Central memory CD8-positive, alpha-beta T cell (primary cell): ENCODE data around the gene DMXL1.
"Not testable (repeated sequence)": the region's sequence is repeated elsewhere in the genome, so short reads cannot be mapped to it uniquely, and the experiment has no call there.

Experiments
- ATAC-seq: fragments of 150-1000 bp; cut with Tn5 transposase; replicated peaks from 2 replicates; pipeline ENCODE4 v1.10.0; 2022; ENCODE audit warnings: mild to moderate bottlenecking, moderate FRiP score, moderate number of reproducible peaks; ENCODE audit not compliant: poor library complexity, severe bottlenecking; ENCODE audit errors: extremely low read depth
- DNase-seq, 2 donors: peaks; one replicate each; pipeline ENCODE4 v3.0.0; 2021; ENCODE audit warnings: low spot score in 2 of 2
- H3K27ac Mint-ChIP-seq: one replicate; pipeline ENCODE4 v1.8.0; 2022; ENCODE audit warnings: low read depth, mild to moderate bottlenecking, moderate library complexity, mixed read lengths
- H3K27me3 Mint-ChIP-seq: one replicate; pipeline ENCODE4 v1.8.0; 2022; ENCODE audit warnings: mixed read lengths
- H3K36me3 Mint-ChIP-seq: one replicate; pipeline ENCODE4 v1.8.0; 2022; ENCODE audit warnings: mild to moderate bottlenecking, moderate library complexity, mixed read lengths; ENCODE audit not compliant: insufficient read depth
- H3K4me1 Mint-ChIP-seq: one replicate; pipeline ENCODE4 v1.8.0; 2022; ENCODE audit warnings: mixed read lengths
- H3K4me3 Mint-ChIP-seq: one replicate; pipeline ENCODE4 v1.8.0; 2022; ENCODE audit warnings: mild to moderate bottlenecking, moderate library complexity, mixed read lengths
- H3K9me3 Mint-ChIP-seq: one replicate; pipeline ENCODE4 v1.8.0; 2022; ENCODE audit warnings: mixed read lengths

Gene DMXL1

DNA sequence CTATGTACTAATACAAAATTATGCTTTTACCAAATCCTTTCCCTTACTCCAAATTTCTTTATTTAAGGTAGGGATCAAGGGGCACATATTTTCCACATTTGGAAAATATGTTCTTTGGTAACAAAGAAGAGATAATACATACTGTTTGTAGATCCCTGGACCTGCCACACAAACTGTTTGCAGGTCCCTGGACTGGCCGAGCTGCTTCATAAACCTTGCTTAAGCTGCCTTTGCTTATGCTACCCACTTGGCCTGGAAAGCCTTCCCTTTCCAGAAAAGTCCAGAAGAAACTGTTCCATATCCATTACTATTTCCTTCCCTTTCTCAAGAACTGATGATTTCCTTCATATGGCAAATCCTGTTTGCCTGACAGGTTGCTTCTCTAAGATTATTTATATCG lies 22.6 kb upstream of the DMXL1 start:
- H3K4me1 Mint-ChIP-seq, result no peaks in the 10 kb centered on the region
- no peaks in the 10 kb centered on the region for H3K9me3 Mint-ChIP-seq

DNA sequence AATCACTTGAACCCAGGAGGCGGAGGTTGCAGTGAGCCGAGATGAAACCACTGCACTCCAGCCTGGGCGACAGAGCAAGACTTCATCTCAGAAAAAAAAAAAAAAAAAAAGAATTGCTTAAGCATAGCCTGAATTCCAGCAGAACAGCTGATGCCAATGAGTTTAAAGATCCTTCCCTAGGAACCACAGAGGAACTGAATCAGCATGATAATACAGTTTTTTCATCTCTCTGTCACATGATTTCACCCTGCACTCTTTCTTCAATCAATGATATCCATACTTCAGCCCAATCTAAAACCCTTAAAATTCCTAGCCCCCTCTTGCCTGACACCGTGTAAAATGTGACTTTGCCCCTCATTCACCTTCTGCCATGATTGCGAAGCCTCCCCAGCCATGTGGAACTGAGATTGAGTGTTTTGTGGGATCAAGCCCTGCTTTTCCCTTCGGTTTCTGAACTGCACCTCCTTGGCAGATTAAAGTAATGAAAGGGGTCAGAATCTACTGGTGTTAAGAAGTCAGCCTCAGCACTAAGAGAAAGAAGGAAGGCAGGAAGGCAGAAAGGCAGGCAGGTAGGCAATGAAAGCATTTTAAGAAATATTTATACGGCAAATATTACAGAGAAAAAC lies 20.9 kb upstream of the DMXL1 start:
- H3K4me1 Mint-ChIP-seq, result no peaks in the 10 kb centered on the region
- no peak overlapping the region for H3K4me3 Mint-ChIP-seq
- no peaks in the 10 kb centered on the region for H3K36me3 Mint-ChIP-seq
- DNase-seq (no peak), ATAC-seq (no peak)
- no peaks in the 10 kb centered on the region for H3K27me3 Mint-ChIP-seq
- H3K27ac Mint-ChIP-seq, result no peak overlapping the region
- no peaks in the 10 kb centered on the region for H3K9me3 Mint-ChIP-seq

More for the DNA sequence above, 22.6 kb upstream of the DMXL1 start:
- ATAC-seq (no peak), DNase-seq (no peak)
- no peaks in the 10 kb centered on the region for H3K27me3 Mint-ChIP-seq
- no peak overlapping the region for H3K27ac Mint-ChIP-seq
- no peak overlapping the region for H3K4me3 Mint-ChIP-seq
- no peaks in the 10 kb centered on the region for H3K36me3 Mint-ChIP-seq

DNA sequence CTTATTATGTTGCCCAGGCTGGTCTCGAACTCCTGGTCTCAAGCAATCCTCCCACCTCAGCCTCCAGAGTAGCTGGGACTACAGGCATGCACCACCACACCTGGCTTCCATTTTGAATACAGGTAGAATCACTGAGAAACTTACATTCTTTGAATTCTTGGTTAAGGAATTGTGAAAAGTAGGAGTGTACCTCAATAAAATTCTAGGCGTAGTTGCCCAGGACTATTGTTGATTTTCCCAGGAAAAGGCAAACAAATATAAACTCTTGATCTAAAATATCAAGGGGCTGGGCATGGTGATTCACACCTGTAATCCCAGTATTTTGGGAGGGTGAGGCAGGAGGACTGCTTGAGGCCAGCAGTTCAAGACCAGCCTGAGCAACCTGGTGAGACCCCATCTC lies 16.8 kb upstream of the DMXL1 start:
- no peaks in the 10 kb centered on the region for H3K36me3 Mint-ChIP-seq
- no peak overlapping the region for H3K27ac Mint-ChIP-seq
- no peak for ATAC-seq
- no peak for DNase-seq
- no peaks in the 10 kb centered on the region for H3K4me1 Mint-ChIP-seq
- H3K27me3 Mint-ChIP-seq, result no peaks in the 10 kb centered on the region
- H3K9me3 Mint-ChIP-seq, result no peaks in the 10 kb centered on the region
- H3K4me3 Mint-ChIP-seq, result no peak overlapping the region

DNA sequence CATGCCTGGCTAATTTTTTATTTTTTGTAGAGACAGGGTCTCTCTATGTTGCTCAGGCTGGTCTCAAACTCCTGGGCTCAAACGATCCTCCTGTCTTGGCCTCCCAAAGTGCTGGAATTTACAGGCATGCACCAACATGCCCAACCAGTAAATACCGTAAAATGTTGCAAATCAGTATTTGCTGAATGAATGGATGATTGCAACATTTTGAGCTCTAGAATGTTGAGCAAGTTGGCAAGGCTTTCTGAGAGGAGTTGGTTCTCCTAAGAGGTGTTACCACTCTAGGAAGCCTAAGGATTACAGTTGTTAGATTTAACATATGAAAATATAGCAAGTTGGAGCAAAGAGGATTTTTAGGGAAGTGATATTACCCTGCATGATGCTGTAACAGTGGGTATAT lies 15.6 kb upstream of the DMXL1 start:
- Mint-ChIP-seq H3K4me3 (no peak overlapping the region), H3K27me3 (no peaks in the 10 kb centered on the region), H3K27ac (no peak overlapping the region), H3K36me3 (peaks cover 2% of the 10 kb centered on the region), H3K9me3 (no peaks in the 10 kb centered on the region), H3K4me1 (no peaks in the 10 kb centered on the region)
- DNase-seq, result no peak
- ATAC-seq, result no peak

DNA sequence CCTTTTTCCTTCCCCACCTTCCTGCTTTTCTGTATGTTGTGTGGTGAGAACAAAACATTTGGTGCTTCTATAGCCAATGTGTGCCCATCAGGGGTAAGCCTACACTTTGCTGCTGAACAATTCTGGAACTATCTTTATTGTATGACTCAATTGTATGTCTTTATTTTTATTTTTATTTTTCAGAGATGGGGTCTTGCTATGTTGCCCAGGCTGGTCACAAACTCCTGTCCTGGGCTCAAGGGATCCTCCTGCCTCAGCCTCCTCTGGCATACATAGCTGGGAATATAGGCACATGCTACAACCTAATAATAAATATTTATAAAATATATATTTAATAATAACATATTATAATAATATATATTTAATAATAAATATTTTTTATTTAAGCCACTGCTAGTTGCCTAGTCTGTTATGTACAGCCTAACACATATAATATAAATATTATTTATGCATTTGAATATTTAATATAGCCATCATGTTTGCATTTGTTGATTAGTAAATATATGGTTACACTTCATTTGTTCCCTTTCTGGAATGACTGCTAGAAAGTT lies 11.8 kb upstream of the DMXL1 start:
- ATAC-seq (no peak), DNase-seq (no peak)
- Mint-ChIP-seq H3K27ac (no peak overlapping the region), H3K36me3 (peaks cover 2% of the 10 kb centered on the region), H3K4me3 (no peak overlapping the region), H3K27me3 (no peaks in the 10 kb centered on the region), H3K9me3 (no peaks in the 10 kb centered on the region), H3K4me1 (peaks cover 6% of the 10 kb centered on the region)

DNA sequence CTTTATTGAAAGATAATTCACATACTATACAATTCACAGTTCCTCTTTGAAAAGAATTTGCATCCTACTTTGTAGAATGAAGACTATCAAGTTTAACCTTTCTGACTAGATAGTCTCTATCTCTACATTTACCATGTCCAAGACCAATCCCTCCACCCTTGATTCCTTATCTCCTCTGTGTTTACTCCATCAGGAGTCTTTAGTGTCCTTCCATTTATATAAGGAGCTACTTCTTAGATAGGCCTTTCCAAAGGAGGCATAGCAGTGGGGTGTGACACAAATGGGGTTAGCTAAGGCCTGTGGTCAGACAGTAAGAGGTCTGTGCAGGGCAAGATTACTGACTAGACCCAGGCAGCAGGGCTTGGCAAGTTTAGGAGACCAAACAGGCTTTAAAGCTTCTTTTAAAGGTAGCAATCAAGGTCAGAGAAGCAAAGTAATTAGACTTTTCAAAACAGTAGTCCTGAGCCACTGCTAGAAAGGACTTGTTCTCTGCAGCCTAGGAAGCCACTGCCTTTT lies 11.1 kb upstream of the DMXL1 start:
- no peak overlapping the region for H3K4me3 Mint-ChIP-seq
- ATAC-seq, result no peak
- peaks cover 6% of the 10 kb centered on the region for H3K4me1 Mint-ChIP-seq
- no peak overlapping the region for H3K27ac Mint-ChIP-seq
- H3K27me3 Mint-ChIP-seq, result no peaks in the 10 kb centered on the region
- peaks cover 2% of the 10 kb centered on the region for H3K36me3 Mint-ChIP-seq
- no peak for DNase-seq
- no peaks in the 10 kb centered on the region for H3K9me3 Mint-ChIP-seq

DNA sequence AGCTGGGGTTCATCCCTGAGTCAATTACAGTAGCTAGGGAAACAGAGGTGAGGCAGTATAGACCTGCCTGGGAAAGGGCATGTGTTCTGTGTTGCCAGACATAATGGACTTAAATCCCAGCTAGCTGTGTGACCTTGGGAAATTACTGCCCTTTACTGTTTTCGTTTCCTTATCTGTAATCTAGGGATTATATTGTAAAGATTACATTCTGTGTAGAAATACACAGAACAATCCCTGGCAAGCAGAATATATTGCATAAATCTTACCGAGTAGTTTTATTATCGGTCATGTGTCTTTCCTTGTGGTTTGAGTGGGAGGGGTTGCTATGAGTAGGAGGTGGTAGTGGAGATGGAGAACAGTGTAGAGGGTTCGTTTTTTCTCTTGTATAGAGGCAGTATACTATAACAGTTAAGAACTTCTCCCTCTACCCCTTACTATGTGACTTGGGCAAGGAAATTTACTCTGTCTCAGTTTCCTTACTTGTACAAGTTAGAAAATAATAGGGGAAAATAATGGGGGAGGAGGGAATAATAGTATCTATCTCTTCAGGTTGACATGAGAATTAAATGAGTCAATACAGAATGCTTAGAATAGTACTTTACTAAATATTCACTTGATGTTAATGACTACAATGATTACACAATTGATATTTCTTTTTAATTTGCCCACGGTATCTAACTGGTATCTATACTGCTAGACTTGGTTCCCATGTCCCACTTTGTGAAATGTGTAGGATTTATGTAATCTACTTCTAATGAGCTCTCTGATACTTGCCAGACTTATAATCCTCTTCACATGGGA lies 7.1 kb upstream of the DMXL1 start:
- DNase-seq, result no peak
- peak; percentile 36 for ATAC-seq
- Mint-ChIP-seq H3K36me3 (peaks cover 2% of the 10 kb centered on the region), H3K27me3 (no peaks in the 10 kb centered on the region), H3K4me3 (no peak overlapping the region), H3K9me3 (no peaks in the 10 kb centered on the region), H3K4me1 (peaks cover 6% of the 10 kb centered on the region), H3K27ac (no peak overlapping the region)

DNA sequence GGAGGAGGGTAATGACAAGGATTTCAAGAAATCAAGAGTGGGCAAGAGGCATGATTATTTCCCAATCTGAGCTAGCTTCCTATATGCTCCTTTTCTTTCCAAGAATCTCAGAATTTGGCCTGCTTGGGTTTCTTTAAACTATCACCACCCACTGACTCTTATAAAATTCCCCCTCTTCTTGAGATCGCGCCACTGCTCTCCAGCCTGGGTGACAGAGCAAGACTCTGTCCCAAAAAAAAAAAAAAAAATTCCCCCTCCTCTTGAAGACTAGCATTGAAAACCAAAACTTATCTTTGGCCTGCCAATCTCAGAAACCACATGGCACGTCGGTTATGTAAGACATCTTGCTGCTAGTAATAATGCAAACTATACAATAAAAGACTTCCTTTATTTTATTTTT lies 3.4 kb upstream of the DMXL1 start:
- H3K27me3 Mint-ChIP-seq, result no peaks in the 10 kb centered on the region
- H3K27ac Mint-ChIP-seq, result no peak overlapping the region
- no peaks in the 10 kb centered on the region for H3K9me3 Mint-ChIP-seq
- no peak for DNase-seq
- H3K4me3 Mint-ChIP-seq, result no peak overlapping the region
- peaks cover 11% of the 10 kb centered on the region for H3K4me1 Mint-ChIP-seq
- peaks cover 10% of the 10 kb centered on the region for H3K36me3 Mint-ChIP-seq
- ATAC-seq, result no peak

DNA sequence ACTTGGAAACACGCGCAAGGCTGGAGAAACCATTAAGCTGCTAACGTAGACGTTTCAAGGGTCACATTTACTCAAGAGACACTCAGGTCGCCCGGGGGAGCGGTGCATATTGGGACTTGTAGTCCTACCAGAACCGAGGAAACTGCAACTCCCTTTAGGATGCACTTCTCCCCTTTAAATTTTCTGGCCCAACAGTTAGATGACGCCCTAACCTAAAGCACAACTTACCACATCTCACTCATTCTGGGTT lies 384 bp upstream of the DMXL1 start:
- peaks cover 27% of the 10 kb centered on the region for H3K4me1 Mint-ChIP-seq
- H3K27ac Mint-ChIP-seq, result peak overlapping the region; percentile 99
- DNase-seq (no peak), ATAC-seq (no peak)
- H3K27me3 Mint-ChIP-seq, result no peaks in the 10 kb centered on the region
- peaks cover 13% of the 10 kb centered on the region for H3K36me3 Mint-ChIP-seq
- H3K9me3 Mint-ChIP-seq, result no peaks in the 10 kb centered on the region
- H3K4me3 Mint-ChIP-seq, result peak overlapping the region; percentile 97

DNA sequence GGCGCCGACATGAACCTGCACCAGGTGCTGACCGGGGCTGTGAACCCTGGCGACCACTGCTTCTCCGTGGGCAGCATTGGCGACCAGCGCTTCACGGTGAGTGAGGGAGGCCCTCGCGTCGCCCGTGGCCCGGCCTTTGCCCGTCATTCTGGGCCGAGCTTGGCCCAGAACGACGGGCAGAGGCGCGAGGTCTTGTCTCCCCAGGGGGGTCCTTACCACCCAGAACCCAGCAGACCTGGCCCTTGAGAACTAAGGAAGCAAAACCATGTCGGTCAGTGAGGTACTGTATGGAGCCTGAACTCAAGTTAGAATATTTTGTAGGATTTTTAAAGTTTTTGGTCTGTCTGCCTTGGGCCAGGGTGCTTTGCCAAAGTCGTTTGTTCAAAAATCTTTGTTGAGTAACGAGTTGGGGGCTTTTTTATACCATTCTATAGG lies 691 bp downstream of the DMXL1 start:
- Mint-ChIP-seq H3K27ac (peak overlapping the region; percentile 99), H3K36me3 (peaks cover 13% of the 10 kb centered on the region), H3K9me3 (no peaks in the 10 kb centered on the region), H3K4me1 (peaks cover 36% of the 10 kb centered on the region), H3K4me3 (peak overlapping the region; percentile 97), H3K27me3 (no peaks in the 10 kb centered on the region)
- ATAC-seq, result no peak
- DNase-seq, result no peak

DNA sequence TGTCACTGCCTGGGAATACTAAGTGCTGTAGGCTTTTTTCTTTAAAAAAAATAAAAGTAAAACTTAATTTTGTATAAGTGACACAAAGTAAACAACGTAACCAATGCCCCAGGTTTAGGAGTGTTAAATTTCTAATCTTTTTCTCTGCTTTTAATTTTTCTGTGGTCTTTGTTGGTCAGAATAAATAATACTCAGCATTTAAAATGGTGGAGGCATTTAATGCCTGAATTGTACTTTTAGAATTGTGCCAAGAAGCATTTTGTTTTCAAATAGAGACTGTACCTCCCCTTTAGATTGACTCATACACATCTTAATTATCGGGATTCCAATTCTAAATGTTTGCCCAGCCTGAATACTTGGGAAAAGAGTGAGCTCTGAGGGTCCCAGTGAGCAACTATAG lies 1.6 kb downstream of the DMXL1 start:
- Mint-ChIP-seq H3K9me3 (no peaks in the 10 kb centered on the region), H3K36me3 (peaks cover 13% of the 10 kb centered on the region), H3K27me3 (no peaks in the 10 kb centered on the region), H3K27ac (no peak overlapping the region), H3K4me1 (peaks cover 36% of the 10 kb centered on the region), H3K4me3 (peak overlapping the region; percentile 23)
- no peak for ATAC-seq
- no peak for DNase-seq

DNA sequence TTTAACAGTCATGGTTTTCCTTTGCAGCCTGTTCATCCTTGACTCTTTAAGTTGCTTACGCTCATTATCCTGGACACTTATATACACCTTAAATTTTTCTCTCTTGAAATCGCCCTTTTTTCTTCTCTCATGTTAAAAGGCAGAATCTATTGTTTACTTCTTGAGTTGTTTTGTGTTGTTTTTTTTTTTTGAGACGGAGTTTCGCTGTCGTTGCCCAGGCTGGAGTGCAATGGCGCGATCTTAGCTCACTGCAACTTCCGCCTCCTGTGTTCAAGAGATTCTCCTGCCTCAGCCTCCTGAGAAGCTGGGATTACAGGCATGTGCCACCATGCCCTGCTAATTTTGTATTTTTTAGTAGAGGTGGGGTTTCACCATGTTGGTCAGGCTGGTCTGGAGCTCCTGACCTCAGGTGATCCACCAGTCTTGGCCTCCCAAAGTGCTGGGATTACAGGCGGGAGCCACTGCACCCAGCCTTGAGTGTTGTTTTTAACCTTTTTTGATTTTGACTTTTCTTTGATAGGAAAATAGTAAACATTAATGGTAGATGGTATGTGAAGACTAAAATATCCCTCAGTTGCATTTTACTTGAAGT lies 3.0 kb downstream of the DMXL1 start:
- H3K36me3 Mint-ChIP-seq, result peaks cover 13% of the 10 kb centered on the region
- not testable (repeated sequence) for ATAC-seq, H3K27ac Mint-ChIP-seq, H3K4me3 Mint-ChIP-seq, DNase-seq, H3K27me3 Mint-ChIP-seq, H3K9me3 Mint-ChIP-seq
- peaks cover 41% of the 10 kb centered on the region for H3K4me1 Mint-ChIP-seq

DNA sequence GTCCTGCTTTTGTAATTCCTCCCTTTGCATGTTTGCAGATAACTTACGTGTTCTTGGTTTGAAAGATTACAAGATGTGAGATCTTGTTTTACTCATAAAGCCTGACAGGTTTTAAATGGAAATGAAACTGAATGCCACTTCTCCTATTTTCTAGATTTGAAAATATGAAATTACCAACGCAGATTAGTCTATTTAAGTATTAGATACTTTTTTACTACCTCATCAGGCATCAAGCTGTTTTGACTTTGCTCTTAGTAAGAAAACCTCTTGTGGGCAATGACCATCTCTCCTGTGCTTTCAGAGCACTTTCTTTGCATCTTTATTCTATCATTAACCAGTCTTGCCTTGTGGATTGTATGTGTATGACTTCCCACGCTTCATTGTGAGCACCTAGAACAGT lies 3.5 kb downstream of the DMXL1 start:
- Mint-ChIP-seq H3K4me1 (peaks cover 47% of the 10 kb centered on the region), H3K9me3 (no peaks in the 10 kb centered on the region), H3K36me3 (peaks cover 13% of the 10 kb centered on the region), H3K27me3 (no peaks in the 10 kb centered on the region), H3K4me3 (no peak overlapping the region), H3K27ac (no peak overlapping the region)
- DNase-seq (no peak), ATAC-seq (no peak)
